A673 (cell line): ENCODE results near the gene ZNF18.
A peak's percentile ranks its signal among the peaks of the same experiment; 100 is the strongest.

Source experiments
- CTCF ChIP-seq: fragments of 300-800, 200-600 bp; sonication (generic); conservative IDR thresholded peaks from 2 replicates; pipeline ENCODE4 v1.5.1; 2017; ENCODE audit warnings: low read depth, mild to moderate bottlenecking, antibody characterized with exemption, low read length, moderate library complexity, mixed read lengths
- EZH2 ChIP-seq: fragments of 200-600 bp; sonication (generic); IDR thresholded peaks from 2 replicates; pipeline ENCODE4 v1.6.1; 2017; ENCODE audit warnings: borderline replicate concordance, low read depth, mild to moderate bottlenecking, mixed read lengths, antibody characterized with exemption, low read length; ENCODE audit not compliant: poor library complexity, severe bottlenecking

- TF ChIP-seq EZH2 (no peak), CTCF (peak; percentile 63)
Observed at GRCh38 chr17:11986942-11987329, 10.3 kb downstream of the ZNF18 start.
